A549 treated with AZD2906 at 1 μM for 4 hours (cell line): ENCODE data around the gene SRP68. TPM values are rescaled to one million over a fixed set of nuclear protein-coding genes. Genes with fewer than 3 reads are reported as not detected.

Experiments used
- total RNA-seq: library from RNA; stranded (reverse); fragments of 200-300 nt; extraction: Qiagen RNA extraction; gene quantifications from 5 replicates; pipeline ENCODE4 v1.2.3, GENCODE V29; 2022

Gene SRP68
- 78.7 to 82.2 TPM (median 79.1 TPM) in 5 replicates for total RNA-seq

GRCh38 chr17:76072148-76072858 is at the start of gene SRP68:
TSS of gene SRP68 (minus strand) at chr17:76072517. CDS start at chr17:76072491, 26 bp downstream.

GRCh38 chr17:76103274-76104139 is 31.2 kb upstream of the SRP68 start, which contains the start of gene EXOC7:
TSS of gene EXOC7 (minus strand) at chr17:76103787. CDS start at chr17:76103692, 95 bp downstream.

GRCh38 chr17:76078860-76079534 is 6.7 kb upstream of the SRP68 start, which contains the start of gene ZACN:
TSS of gene ZACN (plus strand) at chr17:76079182. CDS start at chr17:76079265, 83 bp downstream.

DNA sequence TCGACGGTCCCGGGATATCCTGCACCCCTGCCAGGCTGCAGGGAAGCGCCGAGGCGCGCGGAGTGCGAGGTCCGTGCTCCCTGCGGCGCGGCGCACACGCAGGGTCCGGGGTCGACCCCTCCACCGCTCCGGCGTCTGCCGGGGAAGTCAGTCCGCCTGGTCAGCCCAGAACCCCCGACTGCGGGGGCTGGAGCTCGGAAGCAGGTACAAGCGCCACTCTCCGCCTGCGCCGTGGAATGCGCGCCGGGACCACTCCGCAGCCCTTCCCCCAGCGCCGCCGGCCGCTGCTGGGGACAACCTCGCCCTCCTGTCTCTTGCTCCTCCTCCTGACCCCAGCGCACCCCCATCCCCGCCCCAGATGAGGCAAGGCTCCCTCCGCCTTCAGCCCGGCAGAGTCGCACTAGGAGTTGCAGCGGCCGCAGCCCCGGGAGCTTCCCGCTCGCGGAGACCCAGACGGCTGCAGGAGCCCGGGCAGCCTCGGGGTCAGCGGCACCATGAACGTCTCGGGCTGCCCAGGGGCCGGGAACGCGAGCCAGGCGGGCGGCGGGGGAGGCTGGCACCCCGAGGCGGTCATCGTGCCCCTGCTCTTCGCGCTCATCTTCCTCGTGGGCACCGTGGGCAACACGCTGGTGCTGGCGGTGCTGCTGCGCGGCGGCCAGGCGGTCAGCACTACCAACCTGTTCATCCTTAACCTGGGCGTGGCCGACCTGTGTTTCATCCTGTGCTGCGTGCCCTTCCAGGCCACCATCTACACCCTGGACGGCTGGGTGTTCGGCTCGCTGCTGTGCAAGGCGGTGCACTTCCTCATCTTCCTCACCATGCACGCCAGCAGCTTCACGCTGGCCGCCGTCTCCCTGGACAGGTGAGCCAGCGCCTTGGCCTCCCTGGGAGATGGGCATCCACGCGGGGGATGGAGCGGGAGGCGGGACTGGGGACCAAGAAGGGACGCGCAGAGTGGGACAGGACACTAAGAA is 2.4 kb upstream of the SRP68 start, which contains the start of gene GALR2:
Gene GALR2 (plus strand): TSS at position 392 of the 974 bp plus-strand sequence. CDS start 103 bp downstream, at position 495.

GRCh38 chr17:76027159-76027839 is 45.0 kb downstream of the SRP68 start, which contains the start of gene EVPL:
TSS of gene EVPL (minus strand) at chr17:76027306. CDS start at chr17:76027198, 108 bp downstream.

GRCh38 chr17:76000755-76001521 is 71.4 kb downstream of the SRP68 start, which contains the start of gene CDK3:
TSS of gene CDK3 (plus strand) at chr17:76000855. CDS start at chr17:76001426, 571 bp downstream.

Other genes with a start within 250 kb of the SRP68 start
- 4.8 to 7.3 TPM (median 5.8 TPM) in 5 replicates for gene UNC13D, start 228.1 kb downstream of the SRP68 start, total RNA-seq
- gene WBP2, start 217.2 kb downstream of the SRP68 start, total RNA-seq: 83.2 to 92.6 TPM (median 88.1 TPM) in 5 replicates
- gene TRIM47, start 193.9 kb downstream of the SRP68 start, total RNA-seq: 144 to 202 TPM (median 193 TPM) in 5 replicates
- 30.1 to 40.1 TPM (median 38.9 TPM) in 5 replicates for gene TRIM65, start 175.6 kb downstream of the SRP68 start, total RNA-seq
- 98.3 to 124 TPM (median 117 TPM) in 5 replicates for gene MRPL38, start 167.6 kb downstream of the SRP68 start, total RNA-seq
- 5.5 to 8.4 TPM (median 7.1 TPM) in 5 replicates for gene FBF1, start 131.5 kb downstream of the SRP68 start, total RNA-seq
- 15.8 to 18.4 TPM (median 16.6 TPM) in 5 replicates for gene ACOX1, start 93.4 kb downstream of the SRP68 start, total RNA-seq
- 20.6 to 27.7 TPM (median 24.5 TPM) in 5 replicates for gene TEN1, start 93.3 kb downstream of the SRP68 start, total RNA-seq
- gene CDK3, start 71.7 kb downstream of the SRP68 start, total RNA-seq: 3.2 to 5.5 TPM (median 4.7 TPM) in 5 replicates
- gene EVPL, start 45.2 kb downstream of the SRP68 start, total RNA-seq: 11.9 to 18.5 TPM (median 17.2 TPM) in 5 replicates
- 1.1 to 2.1 TPM (median 1.7 TPM) in 5 replicates for gene GALR2, start 2.3 kb upstream of the SRP68 start, total RNA-seq
- 0.17 to 0.38 TPM (median 0.30 TPM) in 5 replicates for gene ZACN, start 6.7 kb upstream of the SRP68 start, total RNA-seq
- gene EXOC7, start 31.3 kb upstream of the SRP68 start, total RNA-seq: 54.6 to 68.4 TPM (median 58.5 TPM) in 5 replicates
- 0.77 to 1.1 TPM (median 0.95 TPM) in 5 replicates for gene FOXJ1, start 68.7 kb upstream of the SRP68 start, total RNA-seq
- 8.3 to 10.3 TPM (median 9.7 TPM) in 5 replicates for gene RNF157, start 168.0 kb upstream of the SRP68 start, total RNA-seq
- gene UBALD2, start 192.8 kb upstream of the SRP68 start, total RNA-seq: 119 to 198 TPM (median 177 TPM) in 5 replicates
- 0.42 to 1.1 TPM (median 0.85 TPM) in 5 replicates for gene QRICH2, start 235.8 kb upstream of the SRP68 start, total RNA-seq